Testis (tissue), 3 donors: ENCODE data around the gene ITPA. TPM values are rescaled to one million over a fixed set of nuclear protein-coding genes. Genes with fewer than 3 reads are reported as not detected.

Source experiments
- DNase-seq: peaks from one replicate; pipeline ENCODE4 v3.0.0-alpha.2; 2019
- H3K27ac ChIP-seq, 2 donors: fragments of 200-600 bp; sonication (generic); one replicate each; pipeline ENCODE4 v1.5.1; 2019
- H3K27me3 ChIP-seq: fragments of 200-600 bp; sonication (generic); one replicate; pipeline ENCODE4 v1.5.1; 2019
- H3K36me3 ChIP-seq: fragments of 200-600 bp; sonication (generic); one replicate; pipeline ENCODE4 v1.5.1; 2017; ENCODE audit warnings: low read depth; ENCODE audit errors: missing control alignments
- H3K4me1 ChIP-seq: fragments of 200-600 bp; sonication (generic); one replicate; pipeline ENCODE4 v1.5.1; 2019
- H3K4me3 ChIP-seq, 2 donors: fragments of 200-600 bp; sonication (generic); one replicate each; pipeline ENCODE4 v1.5.1; 2017 to 2019
- H3K9me3 ChIP-seq: fragments of 200-600 bp; sonication (generic); one replicate; pipeline ENCODE4 v1.5.1; 2017
- POLR2A ChIP-seq: fragments of 450-650 bp; IDR thresholded peaks from one replicate; pipeline ENCODE4 v1.6.1; 2017; ENCODE audit warnings: antibody characterized with exemption, mild to moderate bottlenecking, moderate library complexity
- WGBS, 2 donors: methylation state at CpG; one replicate each; pipeline ENCODE4 v1.1.5; 2018; 5-methylcytosine and 5-hydroxymethylcytosine counted together
- intact Hi-C: fragments of 100-400 bp; cut with DNase I; formaldehyde crosslinking; loops from one replicate; pipeline ENCODE4 v1.15.1; 2023; ENCODE audit warnings: low total_unique reads
- polyA plus RNA-seq: library from polyadenylated mRNA; stranded (reverse); fragments of 350-450 nt; fragmentation: Illumina TruSeq; extraction: RNeasy Lipid Tissue Mini Kit (QIAGEN cat#74804); gene quantifications from one replicate; pipeline ENCODE4 v1.2.3, GENCODE V29; 2014; ENCODE audit warnings: low read depth, low replicate concordance; ENCODE audit not compliant: insufficient read depth
- total RNA-seq, 2 donors: library from RNA; depleted of rRNA; stranded (reverse); fragments of >200 nt; gene quantifications; one replicate each; pipeline ENCODE4 v1.2.3, GENCODE V29; 2016
- TF ChIP-seq, protein P1 (sequence below), 3 experiments: fragments of 450-650 bp in 2 of 3; fragments of 200-600 bp in 1 of 3; sonication (generic) in 1 of 3; IDR thresholded peaks; one replicate each; pipeline ENCODE4 v1.5.1; 2016 to 2019; ENCODE audit warnings: antibody characterized with exemption in 3 of 3, mild to moderate bottlenecking in 2 of 3, moderate library complexity in 1 of 3

ITPA gene
- total and polyA plus RNA-seq, 3 donors from 2014 or later: 36.4 to 49.8 (median 42.2) TPM

- intact Hi-C loops: no loop called here
- TF ChIP-seq, protein P1, sequence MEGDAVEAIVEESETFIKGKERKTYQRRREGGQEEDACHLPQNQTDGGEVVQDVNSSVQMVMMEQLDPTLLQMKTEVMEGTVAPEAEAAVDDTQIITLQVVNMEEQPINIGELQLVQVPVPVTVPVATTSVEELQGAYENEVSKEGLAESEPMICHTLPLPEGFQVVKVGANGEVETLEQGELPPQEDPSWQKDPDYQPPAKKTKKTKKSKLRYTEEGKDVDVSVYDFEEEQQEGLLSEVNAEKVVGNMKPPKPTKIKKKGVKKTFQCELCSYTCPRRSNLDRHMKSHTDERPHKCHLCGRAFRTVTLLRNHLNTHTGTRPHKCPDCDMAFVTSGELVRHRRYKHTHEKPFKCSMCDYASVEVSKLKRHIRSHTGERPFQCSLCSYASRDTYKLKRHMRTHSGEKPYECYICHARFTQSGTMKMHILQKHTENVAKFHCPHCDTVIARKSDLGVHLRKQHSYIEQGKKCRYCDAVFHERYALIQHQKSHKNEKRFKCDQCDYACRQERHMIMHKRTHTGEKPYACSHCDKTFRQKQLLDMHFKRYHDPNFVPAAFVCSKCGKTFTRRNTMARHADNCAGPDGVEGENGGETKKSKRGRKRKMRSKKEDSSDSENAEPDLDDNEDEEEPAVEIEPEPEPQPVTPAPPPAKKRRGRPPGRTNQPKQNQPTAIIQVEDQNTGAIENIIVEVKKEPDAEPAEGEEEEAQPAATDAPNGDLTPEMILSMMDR (IDR thresholded peaks at IDR 0.05): no peak
- TF ChIP-seq POLR2A: no peak
- DNase-seq: no peak
- H3K27ac ChIP-seq: no peak overlapping the region
- no peak overlapping the region for H3K4me3 ChIP-seq
- WGBS, 2 donors: 82 to 85% methylated on average over 4 of the region's 4 CpGs
- no peaks in the 10 kb centered on the region for H3K9me3 ChIP-seq
- H3K36me3 ChIP-seq: peaks cover 4% of the 10 kb centered on the region
- no peaks in the 10 kb centered on the region for H3K27me3 ChIP-seq
- H3K4me1 ChIP-seq: no peaks in the 10 kb centered on the region
These were observed 19.7 kb upstream of the ITPA start for GRCh38 chr20:3189561-3190131.

DNA sequence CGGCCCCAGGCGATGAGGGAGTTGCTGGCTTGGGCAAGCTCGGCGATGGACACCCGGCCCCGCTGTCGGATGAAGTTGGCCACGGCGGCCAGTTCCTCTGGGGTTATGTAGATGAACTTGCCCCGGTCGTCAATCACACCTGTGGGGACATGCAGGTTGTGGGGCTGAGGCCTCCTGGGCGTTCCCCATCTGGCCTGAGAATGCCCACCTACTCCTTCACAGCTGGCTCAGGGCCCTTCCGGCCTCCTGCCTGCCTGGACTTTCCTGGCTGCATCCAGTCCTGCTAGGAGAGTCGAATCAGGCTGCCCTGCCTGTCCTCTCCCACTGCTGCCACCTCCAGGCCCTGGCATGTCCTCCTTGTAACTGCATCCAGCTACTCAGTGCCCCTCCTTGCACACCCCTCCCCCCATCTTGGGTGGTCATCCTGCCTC is 18.6 kb upstream of the ITPA start:
- intact Hi-C loops: no loop called here
- H3K4me1 ChIP-seq: no peaks in the 10 kb centered on the region
- TF ChIP-seq, protein P1 (IDR thresholded peaks at IDR 0.05): no peak
- TF ChIP-seq POLR2A: no peak
- peaks cover 7% of the 10 kb centered on the region for H3K36me3 ChIP-seq
- no peak for DNase-seq
- 84 to 100% methylated on average over 1 to 14 of the region's 14 CpGs for WGBS, 2 donors
- H3K4me3 ChIP-seq: no peak overlapping the region
- no peak overlapping the region for H3K27ac ChIP-seq
- H3K27me3 ChIP-seq: no peaks in the 10 kb centered on the region
- no peaks in the 10 kb centered on the region for H3K9me3 ChIP-seq

GRCh38 chr20:3192226-3193015 is 16.9 kb upstream of the ITPA start:
- Histone ChIP-seq H3K27ac (no peak overlapping the region), H3K27me3 (no peaks in the 10 kb centered on the region), H3K4me1 (no peaks in the 10 kb centered on the region), H3K4me3 (no peak overlapping the region), H3K36me3 (peaks cover 7% of the 10 kb centered on the region), H3K9me3 (no peaks in the 10 kb centered on the region)
- no peak for TF ChIP-seq POLR2A
- TF ChIP-seq, protein P1 (IDR thresholded peaks at IDR 0.05): no peak
- WGBS, 2 donors: 91 to 94% methylated on average over 16 to 18 of the region's 18 CpGs
- DNase-seq: no peak
- intact Hi-C loops: no loop called here

- no peaks in the 10 kb centered on the region for H3K4me1 ChIP-seq
- WGBS, 2 donors: 90 to 95% methylated on average over 14 of the region's 14 CpGs
- intact Hi-C loops: no loop called here
- peaks cover 7% of the 10 kb centered on the region for H3K36me3 ChIP-seq
- H3K27me3 ChIP-seq: no peaks in the 10 kb centered on the region
- H3K9me3 ChIP-seq: no peaks in the 10 kb centered on the region
- no peak for DNase-seq
- no peak overlapping the region for H3K4me3 ChIP-seq
- TF ChIP-seq POLR2A: no peak
- H3K27ac ChIP-seq: no peak overlapping the region
These were observed 15.3 kb upstream of the ITPA start for GRCh38 chr20:3193806-3194616.
